OCI-LY7 (cell line): ENCODE results near the gene FGR. TPM values are rescaled to one million over a fixed set of nuclear protein-coding genes. Genes with fewer than 3 reads are reported as not detected.

Experiments
- BruUV-seq: library from RNA; stranded (reverse); fragments of 400-500 nt; replicated peaks from 2 replicates; lab custom pipeline; 2021; lab: Mats Ljungman, UMichigan
- CTCF ChIA-PET: fragments of 300-600 bp; sonication (Branson Sonifier 250); formaldehyde crosslinking; loops from one replicate; lab custom pipeline; 2022; ENCODE audit warnings: antibody characterized with exemption; ENCODE audit not compliant: unreplicated experiment; lab: Charles Lee
- POLR2A ChIA-PET: fragments of 300-600 bp; sonication (Branson Sonifier 250); formaldehyde crosslinking; loops from one replicate; lab custom pipeline; 2022; ENCODE audit warnings: antibody characterized with exemption; lab: Charles Lee
- DNase-seq: peaks from one replicate; pipeline ENCODE4 v3.0.0-alpha.2; 2015; ENCODE audit warnings: low spot score
- H2AFZ ChIP-seq: fragments of 200-600 bp; sonication (generic), shearing (Covaris generic); 2 replicates; pipeline ENCODE4 v1.6.1; 2014; ENCODE audit warnings: mild to moderate bottlenecking, antibody characterized with exemption, low read length, moderate library complexity
- H3K27ac ChIP-seq: fragments of 200-600 bp; sonication (generic); 2 replicates; pipeline ENCODE4 v1.5.1; 2014; ENCODE audit warnings: mixed run types, low read depth, mild to moderate bottlenecking, moderate library complexity, low read length, inconsistent platforms; ENCODE audit not compliant: poor library complexity, severe bottlenecking
- H3K36me3 ChIP-seq: fragments of 200-600 bp; sonication (generic); 2 replicates; pipeline ENCODE4 v1.6.1; 2014; ENCODE audit warnings: mild to moderate bottlenecking, antibody characterized with exemption, low read length, moderate library complexity, mixed read lengths; ENCODE audit not compliant: insufficient read depth
- H3K4me1 ChIP-seq: fragments of 200-600 bp; sonication (generic); 2 replicates; pipeline ENCODE4 v1.5.1; 2014; ENCODE audit warnings: mild to moderate bottlenecking, low read length; ENCODE audit not compliant: insufficient read depth, poor library complexity, severe bottlenecking
- H3K4me2 ChIP-seq: fragments of 200-600 bp; sonication (generic); 2 replicates; pipeline ENCODE4 v1.6.1; 2014; ENCODE audit warnings: mild to moderate bottlenecking, low read length
- H3K4me3 ChIP-seq: fragments of 200-600 bp; sonication (generic); 2 replicates; pipeline ENCODE4 v1.5.1; 2014; ENCODE audit warnings: mild to moderate bottlenecking, low read depth, low read length; ENCODE audit not compliant: poor library complexity, severe bottlenecking
- H3K79me2 ChIP-seq: fragments of 200-600 bp; sonication (generic); 2 replicates; pipeline ENCODE4 v1.6.1; 2016; ENCODE audit warnings: low read depth, mild to moderate bottlenecking, low read length, moderate library complexity, mixed read lengths; ENCODE audit not compliant: insufficient read depth
- H3K9me2 ChIP-seq: fragments of 200-600 bp; sonication (generic); 2 replicates; pipeline ENCODE4 v1.6.1; 2016; ENCODE audit warnings: mild to moderate bottlenecking, low read length, mixed read lengths; ENCODE audit not compliant: insufficient read depth
- H3K9me3 ChIP-seq: fragments of 200-600 bp; sonication (generic); 2 replicates; pipeline ENCODE4 v1.6.1; 2014; ENCODE audit warnings: mild to moderate bottlenecking, mixed run types, low read length, mixed read lengths
- H4K20me1 ChIP-seq: fragments of 200-600 bp; sonication (generic); 2 replicates; pipeline ENCODE4 v1.6.1; 2014; ENCODE audit warnings: mild to moderate bottlenecking, antibody characterized with exemption, low read length, moderate library complexity, mixed read lengths; ENCODE audit not compliant: insufficient read depth
- CTCF ChIP-seq: fragments of 200-600 bp; sonication (generic); conservative IDR thresholded peaks from 2 replicates; pipeline ENCODE4 v1.5.1; 2014; ENCODE audit warnings: mild to moderate bottlenecking, antibody characterized with exemption, low read length, moderate library complexity, mixed read lengths
- EZH2phosphoT487 ChIP-seq: fragments of 200-600 bp; sonication (generic); IDR thresholded peaks from 2 replicates; pipeline ENCODE4 v1.6.1; 2018; ENCODE audit warnings: low read depth, borderline replicate concordance, mild to moderate bottlenecking, mixed run types, antibody characterized with exemption, low read length, moderate library complexity, mixed read lengths
- intact Hi-C: fragments of 100-400 bp; cut with micrococcal nuclease; formaldehyde crosslinking; loops from one replicate; pipeline ENCODE4 v1.10.0; 2022; ENCODE audit not compliant: unreplicated experiment
- total RNA-seq, 2 experiments: library from RNA; depleted of rRNA in 1 of 2; stranded (reverse); fragments of >200 nt in 1 of 2; shearing (Covaris generic) in 1 of 2; gene quantifications; 2 replicates each; pipeline ENCODE4 v1.2.3, GENCODE V29; 2014 to 2022

Gene FGR
- total RNA-seq, 2 experiments from 2014 or later = 1.2 to 2.2 TPM

DNA sequence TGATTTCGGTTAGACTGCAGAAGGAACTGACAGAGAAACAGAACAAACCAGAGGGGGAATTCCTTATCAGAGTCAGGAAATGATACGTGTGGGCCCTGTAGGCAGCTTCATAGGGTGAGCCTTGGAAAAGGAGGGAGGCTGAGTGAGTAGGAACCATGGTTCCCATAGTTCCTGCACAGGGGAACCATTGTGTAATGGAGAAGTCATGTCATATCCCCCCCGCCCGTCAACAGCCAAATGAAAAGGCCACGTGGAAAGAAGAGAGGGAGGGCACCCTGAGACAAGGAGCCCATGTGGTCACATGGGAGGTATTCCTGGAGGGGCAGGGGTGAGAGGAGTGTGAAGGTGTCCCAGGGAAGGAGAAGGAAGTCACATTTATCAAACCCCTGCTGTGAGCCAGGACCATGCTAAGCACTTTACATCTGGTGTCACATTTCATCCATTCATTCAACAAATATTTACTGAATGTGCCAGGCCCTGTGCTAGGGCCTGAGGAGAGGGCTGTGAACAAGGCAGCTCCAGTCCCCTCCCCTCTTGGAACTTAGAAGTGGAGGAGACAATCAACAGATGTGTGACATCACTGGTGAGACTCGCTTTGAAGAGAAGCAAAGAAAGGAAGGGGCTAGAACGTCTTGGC lies 15.7 kb upstream of the FGR start:
- BruUV-seq = no TSS peak
- no peak overlapping the region for H3K4me2 ChIP-seq
- H3K27ac ChIP-seq = no peak overlapping the region

GRCh38 chr1:27650171-27650538 lies 15.2 kb upstream of the FGR start:
- TF ChIP-seq CTCF (no peak), EZH2phosphoT487 (no peak)
- BruUV-seq = no TSS peak
- no peaks in the 10 kb centered on the region for H4K20me1 ChIP-seq
- POLR2A ChIA-PET = interaction anchor here (0.7 to 2.7 kb wide), 2 partner anchors 13 to 559 kb away, joined by 4 to 6 read pairs; no protein-coding TSS in a partner anchor
- no peaks in the 10 kb centered on the region for H3K79me2 ChIP-seq
- peak overlapping the region; percentile 5; the same call in 1 of the 2 replicates for H2AFZ ChIP-seq
- no peak overlapping the region for H3K4me3 ChIP-seq
- H3K4me2 ChIP-seq = no peak overlapping the region
- CTCF ChIA-PET = interaction anchor here (0.7 kb wide), 1 partner anchor 43 kb away, joined by 3 read pairs; no protein-coding TSS in a partner anchor
- H3K4me1 ChIP-seq = peaks cover 8% of the 10 kb centered on the region
- no peak overlapping the region for H3K27ac ChIP-seq
- no peaks in the 10 kb centered on the region for H3K9me2 ChIP-seq
- no peak for DNase-seq
- intact Hi-C loops = no loop called here
- H3K9me3 ChIP-seq = no peaks in the 10 kb centered on the region
- H3K36me3 ChIP-seq = no peaks in the 10 kb centered on the region

More for the DNA sequence above, 15.7 kb upstream of the FGR start:
- H3K9me3 ChIP-seq = no peaks in the 10 kb centered on the region
- no peak for DNase-seq
- no peaks in the 10 kb centered on the region for H4K20me1 ChIP-seq
- H3K79me2 ChIP-seq = no peaks in the 10 kb centered on the region
- intact Hi-C loops = no loop called here
- ChIA-PET CTCF (interaction anchor here (0.7 kb wide), 1 partner anchor 44 kb away, joined by 3 read pairs; no protein-coding TSS in a partner anchor), POLR2A (interaction anchor here (2.7 kb wide), 1 partner anchor 12 kb away, joined by 6 read pairs; no protein-coding TSS in a partner anchor)
- no peak overlapping the region for H3K4me3 ChIP-seq
- peaks cover 8% of the 10 kb centered on the region for H3K4me1 ChIP-seq
- no peaks in the 10 kb centered on the region for H3K36me3 ChIP-seq
- H2AFZ ChIP-seq = peak overlapping the region; percentile 5; the same call in 1 of the 2 replicates
- no peak for TF ChIP-seq CTCF
- no peaks in the 10 kb centered on the region for H3K9me2 ChIP-seq

GRCh38 chr1:27649306-27649635 lies 14.3 kb upstream of the FGR start:
- no peak overlapping the region for H3K4me3 ChIP-seq
- H4K20me1 ChIP-seq = no peaks in the 10 kb centered on the region
- intact Hi-C loops = no loop called here
- CTCF ChIA-PET = no interaction called here
- POLR2A ChIA-PET = interaction anchor here (0.6 to 2.7 kb wide), 3 partner anchors 14 to 1078 kb away, joined by 3 to 6 read pairs (median 4); no protein-coding TSS in a partner anchor
- no peaks in the 10 kb centered on the region for H3K9me3 ChIP-seq
- H3K27ac ChIP-seq = no peak overlapping the region
- H3K9me2 ChIP-seq = no peaks in the 10 kb centered on the region
- peaks cover 8% of the 10 kb centered on the region for H3K4me1 ChIP-seq
- no peak for DNase-seq
- no peak for TF ChIP-seq CTCF
- no peak for TF ChIP-seq EZH2phosphoT487
- no TSS peak for BruUV-seq
- H3K4me2 ChIP-seq = no peak overlapping the region
- no peaks in the 10 kb centered on the region for H3K79me2 ChIP-seq
- H3K36me3 ChIP-seq = no peaks in the 10 kb centered on the region
- no peak overlapping the region for H2AFZ ChIP-seq
